H9 (cell line): ENCODE measurements around the gene FNIP2. TPM values are rescaled to one million over a fixed set of nuclear protein-coding genes. Genes with fewer than 3 reads are reported as not detected.

ENCODE experiments used
- DNase-seq: peaks from one replicate; pipeline ENCODE4 v3.0.0-alpha.2; 2017
- H2AFZ ChIP-seq: one replicate; pipeline ENCODE4 v1.6.1; 2013; ENCODE audit warnings: mild to moderate bottlenecking, low read length, control low read depth, moderate library complexity
- H2AK5ac ChIP-seq: 2 replicates; pipeline ENCODE4 v1.6.1; 2013; ENCODE audit warnings: low read length, control low read depth, mixed read lengths; ENCODE audit not compliant: insufficient read length
- H2BK120ac ChIP-seq: one replicate; pipeline ENCODE4 v1.6.1; 2013; ENCODE audit warnings: low read depth, mild to moderate bottlenecking, low read length, control low read depth, inconsistent platforms; ENCODE audit not compliant: poor library complexity, severe bottlenecking
- H2BK12ac ChIP-seq: 2 replicates; pipeline ENCODE4 v1.6.1; 2013; ENCODE audit warnings: low read length, control low read depth, mixed read lengths, low read depth; ENCODE audit not compliant: insufficient read length
- H2BK15ac ChIP-seq: 2 replicates; pipeline ENCODE4 v1.6.1; 2013; ENCODE audit warnings: low read depth, low read length, control low read depth
- H2BK20ac ChIP-seq: one replicate; pipeline ENCODE4 v1.6.1; 2013; ENCODE audit warnings: low read depth, mild to moderate bottlenecking, low read length, control low read depth, inconsistent platforms; ENCODE audit not compliant: poor library complexity, severe bottlenecking
- H2BK5ac ChIP-seq: 2 replicates; pipeline ENCODE4 v1.6.1; 2013; ENCODE audit warnings: low read length, control low read depth, mixed read lengths; ENCODE audit not compliant: insufficient read length
- H3K14ac ChIP-seq: 2 replicates; pipeline ENCODE4 v1.6.1; 2013; ENCODE audit warnings: low read length, control low read depth; ENCODE audit not compliant: insufficient read depth
- H3K18ac ChIP-seq: 2 replicates; pipeline ENCODE4 v1.6.1; 2013; ENCODE audit warnings: low read depth, mild to moderate bottlenecking, mixed read lengths, low read length, control low read depth; ENCODE audit not compliant: insufficient read length
- H3K23ac ChIP-seq: 2 replicates; pipeline ENCODE4 v1.6.1; 2013; ENCODE audit warnings: low read length, control low read depth, mixed read lengths, low read depth; ENCODE audit not compliant: insufficient read length
- H3K23me2 ChIP-seq: 2 replicates; pipeline ENCODE4 v1.6.1; 2013; ENCODE audit warnings: low read depth, mild to moderate bottlenecking, mixed read lengths, low read length, control low read depth; ENCODE audit not compliant: insufficient read length, poor library complexity, severe bottlenecking
- H3K27ac ChIP-seq: 2 replicates; pipeline ENCODE4 v1.5.1; 2013; ENCODE audit warnings: low read length, control low read depth, mixed read lengths, low read depth; ENCODE audit not compliant: insufficient read length
- H3K27me3 ChIP-seq: 2 replicates; pipeline ENCODE4 v1.6.1; 2013; ENCODE audit warnings: low read length, control low read depth, inconsistent platforms; ENCODE audit not compliant: insufficient read depth
- H3K4ac ChIP-seq: 2 replicates; pipeline ENCODE4 v1.6.1; 2013; ENCODE audit warnings: low read depth, mild to moderate bottlenecking, control low read depth, inconsistent platforms, low read length, moderate library complexity
- H3K4me1 ChIP-seq: 2 replicates; pipeline ENCODE4 v1.6.1; 2013; ENCODE audit warnings: low read length, control low read depth, inconsistent platforms; ENCODE audit not compliant: insufficient read depth
- H3K4me2 ChIP-seq: 2 replicates; pipeline ENCODE4 v1.6.1; 2013; ENCODE audit warnings: low read length, control low read depth, mixed read lengths; ENCODE audit not compliant: insufficient read length, insufficient read depth
- H3K56ac ChIP-seq: 2 replicates; pipeline ENCODE4 v1.6.1; 2013; ENCODE audit warnings: low read depth, mild to moderate bottlenecking, mixed read lengths, low read length, control low read depth; ENCODE audit not compliant: insufficient read length
- H3K79me1 ChIP-seq: 2 replicates; pipeline ENCODE4 v1.6.1; 2013; ENCODE audit warnings: low read depth, mild to moderate bottlenecking, moderate library complexity, low read length, control low read depth, inconsistent platforms; ENCODE audit not compliant: insufficient read depth, poor library complexity, severe bottlenecking
- H3K79me2 ChIP-seq: 2 replicates; pipeline ENCODE4 v1.6.1; 2013; ENCODE audit warnings: low read length, control low read depth, inconsistent platforms; ENCODE audit not compliant: insufficient read depth
- H3K9ac ChIP-seq: 2 replicates; pipeline ENCODE4 v1.6.1; 2013; ENCODE audit warnings: low read length, control low read depth, mixed read lengths; ENCODE audit not compliant: insufficient read length; ENCODE audit errors: extremely low read depth
- H3K9me3 ChIP-seq: one replicate; pipeline ENCODE4 v1.6.1; 2013; ENCODE audit warnings: low read depth, low read length, inconsistent platforms; ENCODE audit not compliant: control insufficient read depth
- H3T11ph ChIP-seq: one replicate; pipeline ENCODE4 v1.6.1; 2013; ENCODE audit warnings: mild to moderate bottlenecking, low read length, control low read depth, inconsistent platforms
- H4K20me1 ChIP-seq: one replicate; pipeline ENCODE4 v1.6.1; 2013; ENCODE audit not compliant: control insufficient read depth, insufficient read length, insufficient read depth
- H4K5ac ChIP-seq: 2 replicates; pipeline ENCODE4 v1.6.1; 2013; ENCODE audit warnings: low read depth, mild to moderate bottlenecking, mixed read lengths, low read length, control low read depth; ENCODE audit not compliant: insufficient read length
- H4K8ac ChIP-seq: replicated peaks from 2 replicates; pipeline ENCODE4 v1.6.1; 2013; ENCODE audit warnings: low read length, control low read depth, mixed read lengths, low read depth; ENCODE audit not compliant: insufficient read length
- H4K91ac ChIP-seq: 2 replicates; pipeline ENCODE4 v1.6.1; 2013; ENCODE audit warnings: low read depth, mild to moderate bottlenecking, moderate library complexity, mixed read lengths, low read length, control low read depth; ENCODE audit not compliant: insufficient read length
- H3K27ac Mint-ChIP-seq, 3 experiments: 2 replicates in 2 of 3; 3 replicates in 1 of 3; pipeline ENCODE4 v1.8.0; 2020 to 2021; ENCODE audit warnings: mixed read lengths in 3 of 3, mild to moderate bottlenecking in 1 of 3, moderate library complexity in 1 of 3
- H3K27me3 Mint-ChIP-seq: 2 replicates; pipeline ENCODE4 v1.8.0; 2021; ENCODE audit warnings: low read depth, mild to moderate bottlenecking, moderate library complexity, mixed read lengths
- H3K36me3 Mint-ChIP-seq, 3 experiments: 2 replicates in 2 of 3; 3 replicates in 1 of 3; pipeline ENCODE4 v1.8.0; 2020 to 2021; ENCODE audit warnings: low read depth in 3 of 3, mixed read lengths in 3 of 3; ENCODE audit not compliant: insufficient read depth in 1 of 3
- H3K4me1 Mint-ChIP-seq, 2 experiments: 2 replicates each; pipeline ENCODE4 v1.8.0; 2020; ENCODE audit warnings: mixed read lengths in 2 of 2
- H3K4me3 Mint-ChIP-seq, 2 experiments: 2 replicates in 1 of 2; 3 replicates in 1 of 2; pipeline ENCODE4 v1.8.0; 2020 to 2021; ENCODE audit warnings: mild to moderate bottlenecking in 2 of 2, mixed read lengths in 2 of 2, moderate library complexity in 1 of 2
- H3K9me3 Mint-ChIP-seq, 2 experiments: 2 replicates in 1 of 2; 3 replicates in 1 of 2; pipeline ENCODE4 v1.8.0; 2020; ENCODE audit warnings: mild to moderate bottlenecking in 2 of 2, mixed read lengths in 2 of 2, moderate library complexity in 1 of 2
- WGBS: extraction: QIAGEN DNeasy Blood & Tissue Kit; methylation state at CpG from one replicate; pipeline ENCODE4 v1.1.7; 2013; ENCODE audit warnings: missing lambda C conversion rate, low lambda C conversion rate, mixed read lengths; ENCODE audit not compliant: insufficient read length; ENCODE audit errors: extremely low coverage; 5-methylcytosine and 5-hydroxymethylcytosine counted together
- total RNA-seq: library from RNA; stranded (reverse); gene quantifications from 2 replicates; pipeline ENCODE4 v1.2.1, GENCODE V29; 2021
- TF ChIP-seq, protein P1 (sequence below): fragments of 200-600 bp; sonication (generic); conservative IDR thresholded peaks from 3 replicates; pipeline ENCODE4 v1.8.0; 2021; ENCODE audit warnings: antibody characterized with exemption, mild to moderate bottlenecking

The FNIP2 gene
- total RNA-seq, 1 experiment from 2014 or later: 9.6 TPM

DNA sequence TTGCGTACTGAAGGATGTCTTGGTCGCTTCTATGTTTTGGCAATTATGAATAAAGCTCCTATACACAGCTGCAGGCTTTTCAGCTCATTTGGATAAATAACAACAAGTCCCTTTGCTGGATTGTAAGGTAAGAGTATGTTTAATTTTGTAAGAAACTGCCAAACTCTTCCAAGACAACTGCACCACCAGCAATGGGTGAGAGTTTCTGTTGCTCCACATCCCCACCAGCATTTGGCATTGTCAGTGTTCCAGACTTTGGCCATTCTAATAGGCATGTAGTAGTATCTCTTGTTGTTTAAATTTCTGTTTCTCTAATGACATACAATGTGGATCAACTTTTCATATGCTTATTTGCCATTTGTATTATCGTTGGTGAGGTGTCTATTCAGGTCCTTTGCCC lies 44.3 kb downstream of the FNIP2 start:
- H3K4me1 Mint-ChIP-seq: peaks cover 18 to 25% of the 10 kb centered on the region in 2 experiments
- Histone ChIP-seq H2BK5ac (no peak overlapping the region), H3K9me3 (no peaks in the 10 kb centered on the region), H3K14ac (no peak overlapping the region), H3K4me1 (peaks cover 2% of the 10 kb centered on the region; the same call in 1 of the 2 replicates), H4K5ac (no peak overlapping the region), H4K8ac (no peak overlapping the region), H2BK20ac (no peak overlapping the region), H3K79me1 (no peaks in the 10 kb centered on the region), H2BK12ac (no peak overlapping the region), H2AFZ (no peak overlapping the region), H3K27ac (no peak overlapping the region), H3K23ac (no peak overlapping the region), H3K4me2 (no peak overlapping the region), H2BK15ac (no peak overlapping the region), H3K27me3 (no peaks in the 10 kb centered on the region), H4K20me1 (no peaks in the 10 kb centered on the region), H4K91ac (no peak overlapping the region), H3K79me2 (0 out of 2 replicates have a peak, but pooled peaks cover 2% of the 10 kb centered on the region), H2AK5ac (no peak overlapping the region), H3K4ac (no peak overlapping the region), H3T11ph (no peak overlapping the region), H3K9ac (no peak overlapping the region), H3K18ac (no peak overlapping the region), H3K56ac (no peak overlapping the region), H3K23me2 (no peaks in the 10 kb centered on the region), H2BK120ac (no peak overlapping the region)
- H3K27ac Mint-ChIP-seq: no peak overlapping the region
- no CpG with 5 or more reads among the region's 3 CpGs for WGBS
- TF ChIP-seq, protein P1, sequence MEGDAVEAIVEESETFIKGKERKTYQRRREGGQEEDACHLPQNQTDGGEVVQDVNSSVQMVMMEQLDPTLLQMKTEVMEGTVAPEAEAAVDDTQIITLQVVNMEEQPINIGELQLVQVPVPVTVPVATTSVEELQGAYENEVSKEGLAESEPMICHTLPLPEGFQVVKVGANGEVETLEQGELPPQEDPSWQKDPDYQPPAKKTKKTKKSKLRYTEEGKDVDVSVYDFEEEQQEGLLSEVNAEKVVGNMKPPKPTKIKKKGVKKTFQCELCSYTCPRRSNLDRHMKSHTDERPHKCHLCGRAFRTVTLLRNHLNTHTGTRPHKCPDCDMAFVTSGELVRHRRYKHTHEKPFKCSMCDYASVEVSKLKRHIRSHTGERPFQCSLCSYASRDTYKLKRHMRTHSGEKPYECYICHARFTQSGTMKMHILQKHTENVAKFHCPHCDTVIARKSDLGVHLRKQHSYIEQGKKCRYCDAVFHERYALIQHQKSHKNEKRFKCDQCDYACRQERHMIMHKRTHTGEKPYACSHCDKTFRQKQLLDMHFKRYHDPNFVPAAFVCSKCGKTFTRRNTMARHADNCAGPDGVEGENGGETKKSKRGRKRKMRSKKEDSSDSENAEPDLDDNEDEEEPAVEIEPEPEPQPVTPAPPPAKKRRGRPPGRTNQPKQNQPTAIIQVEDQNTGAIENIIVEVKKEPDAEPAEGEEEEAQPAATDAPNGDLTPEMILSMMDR: no peak
- no peak for DNase-seq
- no peak overlapping the region for H3K4me3 Mint-ChIP-seq
- no peaks in the 10 kb centered on the region for H3K27me3 Mint-ChIP-seq
- H3K36me3 Mint-ChIP-seq: no peaks in the 10 kb centered on the region
- no peaks in the 10 kb centered on the region for H3K9me3 Mint-ChIP-seq
